Jurkat, Clone E6-1 (cell line): ENCODE data around the gene EIF4E2.

ENCODE experiments used
- DNase-seq: peaks from one replicate; pipeline ENCODE4 v3.0.0-alpha.2; 2011; ENCODE audit warnings: low read depth, low spot score
- H3K4me3 ChIP-seq: 2 replicates; pipeline ENCODE4 v1.5.1; 2011; ENCODE audit warnings: mild to moderate bottlenecking, low read length, control low read depth, moderate library complexity

Gene EIF4E2

GRCh38 chr2:232534940-232535651 is 15.4 kb upstream of the EIF4E2 start:
- DNase-seq, result no peak
- no peak overlapping the region for H3K4me3 ChIP-seq

GRCh38 chr2:232535761-232536530 is 14.5 kb upstream of the EIF4E2 start:
- no peak for DNase-seq
- H3K4me3 ChIP-seq, result no peak overlapping the region

GRCh38 chr2:232537079-232537478 is 13.4 kb upstream of the EIF4E2 start:
- no peak overlapping the region for H3K4me3 ChIP-seq
- DNase-seq, result no peak

GRCh38 chr2:232537499-232537898 is 13.0 kb upstream of the EIF4E2 start:
- no peak for DNase-seq
- H3K4me3 ChIP-seq, result no peak overlapping the region

- H3K4me3 ChIP-seq, result no peak overlapping the region
- DNase-seq, result no peak
Measured at GRCh38 chr2:232538671-232539070, 11.8 kb upstream of the EIF4E2 start.

GRCh38 chr2:232539298-232540231 is 10.9 kb upstream of the EIF4E2 start, which contains the start of gene CHRNG:
Gene CHRNG (plus strand): TSS chr2:232539692. CDS start chr2:232539748, 56 bp downstream.
- no peak for DNase-seq
- no peak within 1 kb of the TSS for H3K4me3 ChIP-seq

- DNase-seq, result no peak
- no peak overlapping the region for H3K4me3 ChIP-seq
Measured at GRCh38 chr2:232540441-232541041, 9.9 kb upstream of the EIF4E2 start.

- no peak overlapping the region for H3K4me3 ChIP-seq
- no peak for DNase-seq
Measured at GRCh38 chr2:232541195-232541960, 9.1 kb upstream of the EIF4E2 start.

- no peak for DNase-seq
- H3K4me3 ChIP-seq, result no peak overlapping the region
Measured at GRCh38 chr2:232541961-232542714, 8.4 kb upstream of the EIF4E2 start.

- H3K4me3 ChIP-seq, result no peak overlapping the region
- DNase-seq, result no peak
Measured at GRCh38 chr2:232542715-232543467, 7.6 kb upstream of the EIF4E2 start.

GRCh38 chr2:232543491-232543890 is 7.0 kb upstream of the EIF4E2 start:
- H3K4me3 ChIP-seq, result no peak overlapping the region
- DNase-seq, result no peak

- no peak for DNase-seq
- no peak overlapping the region for H3K4me3 ChIP-seq
Measured at GRCh38 chr2:232543928-232544631, 6.4 kb upstream of the EIF4E2 start.

- H3K4me3 ChIP-seq, result no peak overlapping the region
- no peak for DNase-seq
Measured at GRCh38 chr2:232544674-232545073, 5.8 kb upstream of the EIF4E2 start.

GRCh38 chr2:232545511-232546375 is 4.7 kb upstream of the EIF4E2 start:
- no peak for DNase-seq
- H3K4me3 ChIP-seq, result no peak overlapping the region

GRCh38 chr2:232547991-232548390 is 2.5 kb upstream of the EIF4E2 start:
- no peak for DNase-seq
- H3K4me3 ChIP-seq, result no peak overlapping the region
